ENCODE data around the gene MSI2. TPM values are rescaled to one million over a fixed set of nuclear protein-coding genes. Genes with fewer than 3 reads are reported as not detected.

The MSI2 gene
- total RNA-seq, 2 donors from 2014 or later = 53.1 to 74.0 TPM

- H3K36me3 ChIP-seq = no peaks in the 10 kb centered on the region
- intact Hi-C loops (cut with DNase I) = no loop called here
- no peak for TF ChIP-seq CTCF (IDR thresholded peaks at IDR 0.05)
- no peak for TF ChIP-seq POLR2A (IDR thresholded peaks at IDR 0.05)
- TF ChIP-seq POLR2AphosphoS5 (IDR thresholded peaks at IDR 0.05) = no peak
- no peaks in the 10 kb centered on the region for H3K9me3 ChIP-seq
- DNase-seq (ENCODE audit: low spot score) = no peak
- no peak overlapping the region for H3K27ac ChIP-seq
- 67% methylated on average over 9 of the region's 9 CpGs for WGBS
- H3K4me1 ChIP-seq (replicated peaks) = peaks cover 5% of the 10 kb centered on the region
- H3K27me3 ChIP-seq (replicated peaks; ENCODE audit: insufficient read depth) = no peaks in the 10 kb centered on the region
- H3K4me3 ChIP-seq = no peak overlapping the region
Observed at GRCh38 chr17:57438066-57438731, 181.9 kb downstream of the MSI2 start.

- no peak overlapping the region for H3K4me3 ChIP-seq
- H3K27ac ChIP-seq = no peak overlapping the region
- no peaks in the 10 kb centered on the region for H3K36me3 ChIP-seq
- H3K27me3 ChIP-seq (replicated peaks; ENCODE audit: insufficient read depth) = no peaks in the 10 kb centered on the region
- TF ChIP-seq CTCF (IDR thresholded peaks at IDR 0.05) = no peak
- no peak for TF ChIP-seq POLR2A (IDR thresholded peaks at IDR 0.05)
- no peak for TF ChIP-seq POLR2AphosphoS5 (IDR thresholded peaks at IDR 0.05)
- intact Hi-C loops (cut with DNase I) = no loop called here
- 99% methylated on average over 5 of the region's 5 CpGs for WGBS
- DNase-seq (ENCODE audit: low spot score) = no peak
- no peaks in the 10 kb centered on the region for H3K9me3 ChIP-seq
- peaks cover 5% of the 10 kb centered on the region for H3K4me1 ChIP-seq (replicated peaks)
Observed at GRCh38 chr17:57439651-57440050, 183.3 kb downstream of the MSI2 start.

- Histone ChIP-seq H3K27ac (no peak overlapping the region), H3K27me3 (replicated peaks; ENCODE audit: insufficient read depth) (no peaks in the 10 kb centered on the region), H3K4me3 (no peak overlapping the region), H3K36me3 (no peaks in the 10 kb centered on the region), H3K4me1 (replicated peaks) (peaks cover 5% of the 10 kb centered on the region), H3K9me3 (no peaks in the 10 kb centered on the region)
- TF ChIP-seq POLR2A (IDR thresholded peaks at IDR 0.05) = no peak
- TF ChIP-seq POLR2AphosphoS5 (IDR thresholded peaks at IDR 0.05) = peak; percentile 9
- peak in 1 of 4 experiments; percentile 13 for TF ChIP-seq CTCF (IDR thresholded peaks at IDR 0.05)
- intact Hi-C loops (cut with DNase I) = no loop called here
- peak; percentile 60 for DNase-seq (ENCODE audit: low spot score)
- WGBS = 39% methylated on average over 13 of the region's 15 CpGs
Observed at GRCh38 chr17:57440522-57441269, 184.4 kb downstream of the MSI2 start.

GRCh38 chr17:57441270-57441600 is 184.9 kb downstream of the MSI2 start:
- Histone ChIP-seq H3K4me1 (replicated peaks) (peaks cover 5% of the 10 kb centered on the region), H3K4me3 (no peak overlapping the region), H3K27me3 (replicated peaks; ENCODE audit: insufficient read depth) (no peaks in the 10 kb centered on the region), H3K9me3 (no peaks in the 10 kb centered on the region), H3K27ac (no peak overlapping the region), H3K36me3 (no peaks in the 10 kb centered on the region)
- TF ChIP-seq CTCF (IDR thresholded peaks at IDR 0.05) (no peak), POLR2A (IDR thresholded peaks at IDR 0.05) (no peak), POLR2AphosphoS5 (IDR thresholded peaks at IDR 0.05) (no peak)
- intact Hi-C loops (cut with DNase I) = no loop called here
- 38% methylated on average over 1 of the region's 1 CpG for WGBS
- no peak for DNase-seq (ENCODE audit: low spot score)

- TF ChIP-seq POLR2AphosphoS5 (IDR thresholded peaks at IDR 0.05) (no peak), CTCF (IDR thresholded peaks at IDR 0.05) (no peak), POLR2A (IDR thresholded peaks at IDR 0.05) (no peak)
- Histone ChIP-seq H3K4me3 (no peak overlapping the region), H3K27me3 (replicated peaks; ENCODE audit: insufficient read depth) (no peaks in the 10 kb centered on the region), H3K4me1 (replicated peaks) (peaks cover 5% of the 10 kb centered on the region), H3K36me3 (no peaks in the 10 kb centered on the region), H3K9me3 (no peaks in the 10 kb centered on the region), H3K27ac (no peak overlapping the region)
- WGBS = 39% methylated on average over 9 of the region's 9 CpGs
- DNase-seq (ENCODE audit: low spot score) = no peak
- intact Hi-C loops (cut with DNase I) = no loop called here
Observed at GRCh38 chr17:57442401-57442823, 186.1 kb downstream of the MSI2 start.
